Osteocyte (in vitro differentiated cells): Measurements from ENCODE around the gene ATAD5. TPM values are rescaled to one million over a fixed set of nuclear protein-coding genes. Genes with fewer than 3 reads are reported as not detected.

Source experiments
- DNase-seq: peaks from one replicate; pipeline ENCODE4 v3.0.0; 2021; ENCODE audit warnings: mixed read lengths; ENCODE audit not compliant: unreplicated experiment; ENCODE audit errors: extremely low spot score
- H3K27ac Mint-ChIP-seq: one replicate; pipeline ENCODE4 v1.8.0; 2021; ENCODE audit warnings: mild to moderate bottlenecking, mixed read lengths; ENCODE audit not compliant: unreplicated experiment
- H3K27me3 Mint-ChIP-seq: one replicate; pipeline ENCODE4 v1.8.0; 2021; ENCODE audit warnings: mixed read lengths; ENCODE audit not compliant: unreplicated experiment
- H3K36me3 Mint-ChIP-seq: one replicate; pipeline ENCODE4 v1.8.0; 2021; ENCODE audit warnings: mixed read lengths; ENCODE audit not compliant: unreplicated experiment
- H3K4me1 Mint-ChIP-seq: one replicate; pipeline ENCODE4 v1.8.0; 2021; ENCODE audit warnings: mixed read lengths; ENCODE audit not compliant: unreplicated experiment
- H3K4me3 Mint-ChIP-seq: one replicate; pipeline ENCODE4 v1.8.0; 2021; ENCODE audit warnings: mild to moderate bottlenecking, moderate library complexity, mixed read lengths; ENCODE audit not compliant: unreplicated experiment
- H3K9me3 Mint-ChIP-seq: one replicate; pipeline ENCODE4 v1.8.0; 2021; ENCODE audit warnings: mixed read lengths; ENCODE audit not compliant: unreplicated experiment
- total RNA-seq: library from RNA; stranded (reverse); gene quantifications from 2 replicates; pipeline ENCODE4 v1.2.1, GENCODE V29; 2021
- TF ChIP-seq, protein P1 (sequence below): fragments of 200-600 bp; sonication (generic); IDR thresholded peaks from 2 replicates; pipeline ENCODE4 v1.5.0; 2021; ENCODE audit warnings: antibody characterized with exemption, mild to moderate bottlenecking, moderate library complexity

ATAD5 gene
- total RNA-seq, 1 donor from 2014 or later: 3.0 TPM

GRCh38 chr17:30921544-30922196 is 89.9 kb downstream of the ATAD5 start, which contains the start of gene ADAP2:
TSS of gene ADAP2 (plus strand) at chr17:30921945. CDS start at chr17:30922015, 70 bp downstream.
- no peak within 1 kb of the TSS for H3K27ac Mint-ChIP-seq
- TF ChIP-seq, protein P1, sequence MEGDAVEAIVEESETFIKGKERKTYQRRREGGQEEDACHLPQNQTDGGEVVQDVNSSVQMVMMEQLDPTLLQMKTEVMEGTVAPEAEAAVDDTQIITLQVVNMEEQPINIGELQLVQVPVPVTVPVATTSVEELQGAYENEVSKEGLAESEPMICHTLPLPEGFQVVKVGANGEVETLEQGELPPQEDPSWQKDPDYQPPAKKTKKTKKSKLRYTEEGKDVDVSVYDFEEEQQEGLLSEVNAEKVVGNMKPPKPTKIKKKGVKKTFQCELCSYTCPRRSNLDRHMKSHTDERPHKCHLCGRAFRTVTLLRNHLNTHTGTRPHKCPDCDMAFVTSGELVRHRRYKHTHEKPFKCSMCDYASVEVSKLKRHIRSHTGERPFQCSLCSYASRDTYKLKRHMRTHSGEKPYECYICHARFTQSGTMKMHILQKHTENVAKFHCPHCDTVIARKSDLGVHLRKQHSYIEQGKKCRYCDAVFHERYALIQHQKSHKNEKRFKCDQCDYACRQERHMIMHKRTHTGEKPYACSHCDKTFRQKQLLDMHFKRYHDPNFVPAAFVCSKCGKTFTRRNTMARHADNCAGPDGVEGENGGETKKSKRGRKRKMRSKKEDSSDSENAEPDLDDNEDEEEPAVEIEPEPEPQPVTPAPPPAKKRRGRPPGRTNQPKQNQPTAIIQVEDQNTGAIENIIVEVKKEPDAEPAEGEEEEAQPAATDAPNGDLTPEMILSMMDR: no peak
- H3K4me1 Mint-ChIP-seq: peaks cover 20% of the 10 kb centered on the region
- peaks cover 50% of the 10 kb centered on the region for H3K27me3 Mint-ChIP-seq
- H3K9me3 Mint-ChIP-seq: no peaks in the 10 kb centered on the region
- peak within 1 kb of the TSS; percentile 72 for H3K4me3 Mint-ChIP-seq
- DNase-seq: no peak
- peaks cover 1% of the 10 kb centered on the region for H3K36me3 Mint-ChIP-seq

GRCh38 chr17:30922235-30923030 is 90.7 kb downstream of the ATAD5 start:
- H3K9me3 Mint-ChIP-seq: no peaks in the 10 kb centered on the region
- peak overlapping the region; percentile 72 for H3K4me3 Mint-ChIP-seq
- peaks cover 1% of the 10 kb centered on the region for H3K36me3 Mint-ChIP-seq
- peaks cover 50% of the 10 kb centered on the region for H3K27me3 Mint-ChIP-seq
- H3K4me1 Mint-ChIP-seq: peaks cover 20% of the 10 kb centered on the region
- H3K27ac Mint-ChIP-seq: no peak overlapping the region
- DNase-seq: peak; percentile 84
- TF ChIP-seq, protein P1: no peak

GRCh38 chr17:30924341-30924740 is 92.6 kb downstream of the ATAD5 start:
- H3K27me3 Mint-ChIP-seq: peaks cover 39% of the 10 kb centered on the region
- DNase-seq: no peak
- no peak overlapping the region for H3K27ac Mint-ChIP-seq
- H3K4me3 Mint-ChIP-seq: no peak overlapping the region
- H3K9me3 Mint-ChIP-seq: no peaks in the 10 kb centered on the region
- H3K4me1 Mint-ChIP-seq: peaks cover 20% of the 10 kb centered on the region
- TF ChIP-seq, protein P1: no peak
- H3K36me3 Mint-ChIP-seq: peaks cover 1% of the 10 kb centered on the region

GRCh38 chr17:30926516-30926915 is 94.8 kb downstream of the ATAD5 start:
- Mint-ChIP-seq H3K9me3 (no peaks in the 10 kb centered on the region), H3K27ac (no peak overlapping the region), H3K4me3 (no peak overlapping the region), H3K36me3 (peaks cover 1% of the 10 kb centered on the region), H3K27me3 (peaks cover 25% of the 10 kb centered on the region), H3K4me1 (peaks cover 8% of the 10 kb centered on the region)
- TF ChIP-seq, protein P1: no peak
- no peak for DNase-seq

DNA sequence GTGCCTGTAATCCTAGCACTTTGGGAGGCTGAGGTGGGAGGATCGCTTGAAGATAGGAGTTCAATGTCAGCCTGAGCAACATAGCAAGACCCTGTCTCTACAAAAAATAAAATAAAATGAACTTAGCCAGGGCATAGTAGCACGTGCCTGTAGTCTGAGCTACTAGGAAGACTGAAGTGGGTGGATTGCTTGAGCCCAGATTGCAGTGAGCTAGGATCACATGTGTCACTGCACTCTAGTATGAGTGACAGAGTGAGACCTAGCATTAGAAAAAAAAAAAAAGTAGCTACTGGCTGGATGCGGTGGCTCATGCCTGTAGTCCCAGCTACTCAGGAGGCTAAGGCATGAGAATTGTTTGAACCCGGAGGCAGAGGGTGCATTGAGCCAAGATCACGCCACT is 96.0 kb downstream of the ATAD5 start:
- H3K27ac Mint-ChIP-seq: no peak overlapping the region
- DNase-seq: no peak
- H3K4me3 Mint-ChIP-seq: no peak overlapping the region
- peaks cover 21% of the 10 kb centered on the region for H3K27me3 Mint-ChIP-seq
- H3K9me3 Mint-ChIP-seq: no peaks in the 10 kb centered on the region
- TF ChIP-seq, protein P1: no peak
- peaks cover 1% of the 10 kb centered on the region for H3K36me3 Mint-ChIP-seq
- H3K4me1 Mint-ChIP-seq: peaks cover 2% of the 10 kb centered on the region
